HG02943 (cell line): ENCODE data around the gene PSMB5.

Experiments used
- ATAC-seq: cut with Tn5 transposase; IDR thresholded peaks from one replicate; pipeline ENCODE4 v1.9.1; 2021; ENCODE audit warnings: mild to moderate bottlenecking, low read depth, moderate library complexity; ENCODE audit not compliant: unreplicated experiment

The PSMB5 gene

DNA sequence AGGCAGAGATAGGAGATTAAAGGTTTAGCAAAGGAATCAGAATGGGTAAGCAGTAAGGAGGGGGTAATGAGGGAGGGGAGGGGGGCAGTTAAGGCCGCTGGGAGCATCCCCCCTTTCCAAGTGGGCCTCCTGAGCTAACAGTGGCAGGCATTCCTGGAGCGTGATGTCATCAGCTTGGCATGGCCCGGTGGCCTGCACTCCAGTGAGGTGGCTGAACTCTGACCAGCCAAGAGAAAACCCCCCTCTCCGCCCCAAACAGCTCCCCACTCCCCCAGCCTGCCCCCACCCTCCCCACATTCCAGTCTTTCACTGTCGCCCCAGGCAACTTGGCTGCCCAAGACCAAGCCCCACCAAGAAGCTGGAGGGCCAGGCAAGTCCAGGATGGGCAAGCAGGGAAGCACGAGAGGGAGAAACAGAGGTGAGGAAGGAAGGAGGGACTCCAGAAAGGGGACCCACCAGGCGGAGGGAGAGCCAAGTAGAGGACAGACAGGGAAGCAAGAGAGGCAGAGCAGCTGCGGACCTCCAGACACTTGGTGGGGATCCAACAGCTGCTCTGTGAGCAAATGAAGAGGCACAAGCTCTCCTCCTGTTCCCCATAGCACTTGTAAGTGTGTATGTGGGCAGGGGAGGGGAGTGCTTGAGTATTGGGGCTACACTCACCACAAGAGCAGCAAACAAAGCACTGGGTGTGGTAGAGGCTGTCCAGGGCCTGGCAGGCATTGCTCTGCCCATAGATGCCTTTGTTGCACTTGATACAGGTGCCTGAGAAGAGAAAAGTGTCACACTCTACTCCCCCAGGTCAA lies 56.8 kb downstream of the PSMB5 start:
- no peak for ATAC-seq

DNA sequence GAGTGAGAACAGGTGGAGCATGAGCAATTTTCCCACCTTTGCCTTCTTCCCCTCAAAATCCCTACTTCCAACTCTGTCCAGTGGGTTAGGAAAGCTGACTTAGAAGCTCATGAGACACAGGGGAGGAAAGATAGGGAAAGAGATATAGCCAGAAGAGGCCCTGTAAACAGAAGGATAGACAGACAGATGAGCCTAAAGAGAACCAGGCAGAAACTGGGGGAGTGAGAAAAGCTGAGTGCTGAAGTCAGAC lies 57.3 kb downstream of the PSMB5 start:
- ATAC-seq = no peak

DNA sequence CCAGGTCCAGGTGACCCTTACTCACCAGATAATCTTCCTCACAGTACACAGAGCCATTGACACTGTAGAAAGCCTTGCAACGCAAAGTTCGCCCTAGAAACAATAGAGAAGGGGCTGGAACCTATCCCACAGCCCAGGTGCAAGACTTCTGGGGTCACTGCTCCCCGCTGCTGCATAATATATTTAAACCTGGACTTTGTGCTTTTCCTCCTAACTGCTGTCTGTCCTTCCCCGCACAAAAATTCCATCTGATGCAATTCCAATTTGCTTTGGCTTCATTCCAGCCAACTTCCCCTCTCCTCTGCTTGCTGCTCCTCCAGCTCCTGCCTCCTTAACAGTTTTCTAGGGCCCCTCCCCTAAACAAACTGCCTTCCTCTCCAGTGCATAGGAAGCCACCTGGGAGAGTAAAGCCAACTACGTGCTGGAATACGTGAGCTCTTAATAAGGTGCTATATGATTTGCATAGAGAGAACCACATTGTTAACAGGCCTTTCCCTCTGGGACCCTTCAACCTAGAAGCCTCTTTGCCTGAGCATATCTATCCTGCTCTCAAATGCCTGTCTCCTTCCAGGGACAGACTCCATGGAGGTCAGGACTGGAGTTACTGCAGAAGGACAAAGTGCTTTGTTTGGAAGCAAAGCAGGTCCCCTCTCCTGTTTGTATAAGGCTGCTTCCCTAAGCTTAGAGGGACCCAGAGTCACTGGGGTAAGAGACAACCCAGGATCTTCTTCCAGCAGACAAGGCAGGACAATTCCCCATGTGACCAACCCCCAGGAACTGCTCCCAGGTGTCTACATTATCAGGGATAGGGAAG lies 57.9 kb downstream of the PSMB5 start:
- ATAC-seq = no peak
